NCI-H345 treated with DMSO at 0.1 percent for 48 hours (cell line): ENCODE data around the gene CA7.
"Not testable (repeated sequence)": the region's sequence is repeated elsewhere in the genome, so short reads cannot be mapped to it uniquely, and the experiment has no call there.

Experiments used
- DNase-seq: peaks from one replicate; lab custom pipeline; 2025; ENCODE audit not compliant: unreplicated experiment; lab: John Stamatoyannopoulos, UW

CA7 gene

GRCh38 chr16:66895999-66896398 lies 51.8 kb downstream of the CA7 start:
- DNase-seq, result no peak

DNA sequence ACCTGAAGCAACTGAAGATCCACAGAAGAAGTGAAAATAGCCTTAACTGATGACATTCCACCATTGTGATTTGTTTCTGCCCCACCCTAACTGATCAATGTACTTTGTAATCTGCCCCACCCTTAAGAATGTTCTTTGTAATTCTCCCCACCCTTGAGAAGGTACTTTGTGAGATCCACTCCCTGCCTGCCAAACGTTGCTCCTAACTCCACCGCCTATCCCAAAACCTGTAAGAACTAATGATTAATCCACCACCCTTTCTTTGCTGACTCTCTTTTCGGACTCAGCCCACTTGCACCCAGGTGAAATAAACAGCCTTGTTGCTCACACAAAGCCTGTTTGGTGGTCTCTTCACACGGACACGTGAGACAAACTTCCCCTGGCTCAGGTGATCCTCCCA lies 52.5 kb downstream of the CA7 start:
- DNase-seq, result not testable (repeated sequence)

DNA sequence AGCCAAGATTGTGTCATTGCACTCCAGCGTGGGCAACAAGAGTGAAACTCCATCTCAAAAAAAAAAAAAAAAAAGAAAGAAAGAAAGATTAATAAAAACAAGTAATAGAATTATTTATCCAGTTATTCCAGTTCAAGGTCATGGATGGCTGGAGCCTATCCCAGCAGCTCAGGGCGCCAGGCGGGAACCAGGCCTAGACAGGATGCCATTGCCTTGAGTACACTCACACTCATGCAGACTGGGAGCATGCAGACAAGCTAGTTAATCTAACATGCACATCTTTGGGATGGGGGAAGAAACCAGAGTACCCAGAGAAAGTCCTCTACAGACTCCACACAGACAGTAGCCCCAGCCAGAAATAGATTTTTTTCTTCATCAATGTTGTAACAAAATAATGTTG lies 54.0 kb downstream of the CA7 start:
- no peak for DNase-seq

GRCh38 chr16:66898933-66899309 lies 54.7 kb downstream of the CA7 start:
- DNase-seq, result no peak

DNA sequence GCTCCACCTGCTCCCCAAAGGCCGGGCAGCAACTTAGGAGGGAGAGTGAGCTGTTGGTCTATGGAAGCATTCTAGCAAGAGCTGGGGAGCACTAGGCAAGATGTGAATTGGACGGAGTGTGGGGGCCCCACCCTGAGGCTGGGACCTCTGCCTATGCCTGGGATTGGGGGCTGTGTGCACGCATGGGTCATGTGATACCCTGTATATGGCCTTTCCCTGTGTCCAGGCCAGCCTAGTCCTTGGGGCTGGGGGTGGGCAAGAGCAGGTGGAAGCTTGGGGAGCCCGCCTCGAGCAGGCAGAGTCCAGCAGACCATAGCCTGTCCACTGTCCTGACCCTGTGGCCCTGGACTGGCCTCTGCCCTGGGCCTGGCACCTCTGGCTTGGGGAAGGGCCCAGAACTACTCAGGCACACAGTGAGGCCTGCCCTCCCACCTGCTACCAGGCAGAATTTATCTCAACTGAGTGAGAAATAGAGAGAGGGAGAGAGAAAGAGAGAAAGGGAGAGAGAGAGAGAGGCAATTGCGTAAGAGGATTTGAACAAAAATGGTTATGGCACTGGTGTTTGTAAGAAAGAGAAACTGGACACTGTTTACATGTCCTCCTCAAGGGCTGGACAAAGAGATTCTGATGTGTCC lies 55.2 kb downstream of the CA7 start:
- DNase-seq, result no peak

DNA sequence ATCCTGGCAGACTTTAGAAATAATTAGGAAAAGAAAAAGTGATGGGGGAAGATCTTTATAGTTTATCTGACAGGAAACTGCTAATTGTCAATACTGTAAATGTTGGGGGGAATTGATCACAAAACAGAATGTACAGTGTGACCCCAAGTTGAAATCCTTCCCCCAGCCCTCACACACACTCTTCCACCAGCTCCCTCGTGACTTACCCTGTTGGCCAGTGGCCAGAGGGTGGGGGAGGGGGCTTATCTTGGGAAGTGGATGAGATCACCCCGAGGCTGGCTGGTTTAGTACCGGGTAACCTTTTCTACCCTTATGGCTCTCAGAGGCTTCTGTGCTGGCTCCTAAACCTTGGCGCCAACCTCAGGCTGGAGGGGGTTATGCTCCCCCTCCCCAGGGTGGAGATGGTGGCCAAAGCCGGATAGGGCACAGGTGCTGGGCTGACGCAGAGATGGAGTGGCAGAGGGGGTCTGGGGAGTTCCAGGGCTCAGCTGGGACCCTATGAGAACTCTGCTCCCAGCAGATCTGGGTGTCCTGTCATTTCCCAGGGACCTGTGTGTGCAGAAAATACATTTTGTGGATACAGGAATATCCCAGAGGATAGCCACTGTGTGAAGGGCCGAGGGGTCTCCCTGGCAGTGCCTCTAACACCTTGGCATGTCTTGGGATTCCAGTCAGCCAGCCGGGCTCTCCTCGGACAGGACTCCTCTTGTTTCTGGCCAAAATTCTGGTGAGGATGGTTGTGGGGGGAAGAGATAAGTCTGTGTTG lies 55.9 kb downstream of the CA7 start:
- no peak for DNase-seq

DNA sequence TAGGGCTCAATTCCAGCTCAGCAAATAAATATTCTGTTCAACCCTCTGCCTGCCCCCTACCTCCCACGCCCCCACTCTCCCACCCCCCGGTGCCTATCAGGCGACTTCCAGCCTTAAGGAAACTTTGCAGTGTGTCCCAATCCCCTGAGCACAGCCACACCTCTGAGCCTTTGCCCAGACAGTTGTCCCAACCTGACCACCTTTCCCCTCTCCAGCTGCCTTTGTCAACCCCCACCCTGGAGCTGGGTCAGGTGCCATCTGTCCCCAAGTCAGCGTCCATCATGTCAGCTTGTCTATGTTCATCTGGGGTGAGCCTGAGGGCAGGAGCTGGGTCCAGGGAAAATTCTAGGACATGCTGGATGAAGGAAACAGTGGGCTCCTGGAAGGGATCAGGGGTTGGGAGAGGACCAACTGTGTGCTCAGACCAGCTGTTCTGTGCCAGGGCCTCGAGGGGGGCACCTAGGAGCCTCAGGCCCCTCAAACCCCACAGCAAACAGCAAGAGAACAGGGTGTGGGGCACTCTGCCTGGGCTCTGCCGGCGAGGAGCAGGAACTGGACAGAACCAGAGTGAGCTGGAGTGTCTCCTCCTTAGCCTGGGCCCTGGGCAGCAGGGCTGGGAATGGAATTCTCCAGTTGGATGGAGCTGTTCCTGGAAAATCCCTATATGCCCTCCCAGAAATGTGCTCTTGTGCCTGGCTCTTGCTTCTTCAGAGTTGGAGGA lies 56.7 kb downstream of the CA7 start:
- DNase-seq, result no peak

GRCh38 chr16:66901626-66902025 lies 57.4 kb downstream of the CA7 start:
- no peak for DNase-seq

DNA sequence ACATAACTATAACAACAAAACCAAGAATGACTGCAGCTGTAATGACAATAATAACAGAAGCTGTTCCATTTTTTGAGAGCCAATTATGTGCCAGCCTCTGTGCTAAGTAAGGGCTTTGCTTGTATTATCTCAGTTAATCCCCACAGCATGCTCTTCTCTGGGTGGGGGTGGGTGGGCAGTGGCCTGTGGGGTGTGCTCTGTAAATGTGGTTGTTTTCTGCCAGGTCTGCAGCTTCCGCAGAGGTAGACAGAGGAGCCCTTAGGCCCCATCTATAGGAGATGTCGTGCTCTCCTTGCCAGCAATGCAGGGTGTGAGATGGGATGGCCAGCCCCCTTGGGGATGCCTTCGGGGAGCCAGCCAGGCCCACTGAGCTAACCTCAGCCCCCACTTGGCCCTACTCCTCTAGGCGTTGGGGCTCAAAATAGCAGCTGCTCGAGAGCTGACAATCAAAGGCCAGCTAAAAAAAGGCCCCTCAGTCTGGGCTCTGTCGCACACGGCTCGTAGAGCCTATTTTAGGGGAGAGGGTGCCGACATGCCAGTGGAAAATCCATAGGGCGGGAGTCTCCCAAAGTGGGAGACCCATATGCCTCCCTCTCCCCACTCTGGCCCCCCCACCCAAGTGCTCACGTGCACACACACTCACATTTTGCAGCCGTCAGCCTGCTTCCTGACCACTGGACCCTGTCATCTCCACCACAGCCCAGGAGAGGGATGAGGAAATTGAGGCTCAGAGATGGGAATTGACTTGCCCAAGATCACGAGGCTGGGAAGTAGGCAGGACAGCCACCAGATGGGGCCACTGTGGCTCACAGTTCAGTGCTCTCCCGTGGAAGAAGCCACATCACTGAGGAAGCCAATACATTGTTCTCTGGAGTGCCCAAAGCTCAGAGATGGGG lies 58.7 kb downstream of the CA7 start:
- DNase-seq, result no peak
